ENCODE measurements around the gene ACAT1.

DNA sequence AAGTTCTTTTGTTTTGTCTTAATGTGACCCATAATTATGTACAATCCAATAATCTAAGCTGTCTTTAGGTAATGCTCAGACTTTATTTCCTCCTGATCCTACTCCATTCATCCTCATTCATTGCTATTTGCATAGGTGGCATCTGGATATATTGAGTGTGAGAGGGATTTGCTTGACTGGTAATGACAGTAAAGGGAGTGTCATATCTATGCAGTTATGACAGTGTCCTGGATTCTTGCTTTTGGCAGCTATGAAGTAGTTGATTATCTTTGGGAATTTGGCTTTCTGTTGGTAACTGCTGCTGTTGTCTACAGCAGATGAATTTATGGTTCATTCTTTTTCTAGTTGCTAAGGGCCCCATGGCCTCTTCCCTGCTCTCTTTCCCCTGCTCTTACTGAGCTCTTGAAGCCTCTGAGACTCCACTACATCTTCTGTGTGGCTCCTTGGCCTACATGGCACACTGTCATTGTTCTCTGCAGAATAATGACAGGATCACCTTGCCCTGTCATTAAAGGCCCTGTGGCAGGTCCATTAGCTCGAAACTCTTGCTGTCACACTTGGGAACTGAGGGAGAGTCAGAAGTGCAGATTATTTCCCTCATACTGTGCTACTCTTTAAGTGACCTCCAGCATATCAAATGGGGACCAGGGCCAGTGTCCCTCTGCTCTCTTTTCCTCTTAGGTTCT lies 20.1 kb upstream of the ACAT1 start:
- TF ChIP-seq CTCF (IDR thresholded peaks at IDR 0.05; ENCODE audit: low read depth, low read length): no peak
- TF ChIP-seq EZH2phosphoT487 (IDR thresholded peaks at IDR 0.05; ENCODE audit: low read depth): no peak

All from OCI-LY3 (cell line).